ENCODE measurements around the gene OXSR1. TPM values are rescaled to one million over a fixed set of nuclear protein-coding genes. Genes with fewer than 3 reads are reported as not detected.

Gene OXSR1
- total and polyA plus RNA-seq, 10 of the 15 experiments (the other 5 are each of a cell fraction or from before 2014, with no cell fraction given): 12.4 to 54.6 (median 35.7) TPM

- 92% methylated on average over 7 of the region's 7 CpGs for WGBS (ENCODE audit: insufficient coverage, insufficient replicate concordance, low lambda C conversion rate, missing lambda C conversion rate)
- H2AFZ ChIP-seq (ENCODE audit: control insufficient read depth, low read depth, low read length): no peak overlapping the region
- no peak overlapping the region for H3K9ac ChIP-seq (ENCODE audit: control insufficient read depth, insufficient read depth, low read length)
- in situ Hi-C loops (cut with MboI) (no loop called here), intact Hi-C loops (cut with micrococcal nuclease; ENCODE audit: unreplicated experiment) (no loop called here)
- RAD21 ChIA-PET (ENCODE audit: unreplicated experiment): no interaction called here
- H3K27ac ChIP-seq (ENCODE audit: control insufficient read depth, insufficient read depth): no peak overlapping the region
- SMC1A ChIA-PET (ENCODE audit: uncharacterized antibody, unreplicated experiment): no interaction called here
- no peaks in the 10 kb centered on the region for H3K79me2 ChIP-seq (ENCODE audit: control insufficient read depth, insufficient read depth, low read length)
- no peaks in the 10 kb centered on the region for H3K27me3 ChIP-seq (replicated peaks in 1 of 2; ENCODE audit: control insufficient read depth in 2 of 2, insufficient read depth in 2 of 2, low read length in 1 of 2)
- H3K4me1 ChIP-seq (ENCODE audit: control insufficient read depth, insufficient read depth, low read length): no peaks in the 10 kb centered on the region
- no peaks in the 10 kb centered on the region for H3K9me3 ChIP-seq (replicated peaks; ENCODE audit: control insufficient read depth, insufficient read depth, low read length)
- ATAC-seq: no peak
- H3K4me2 ChIP-seq (ENCODE audit: control insufficient read depth, insufficient read depth): no peak overlapping the region
- CTCF ChIA-PET: no interaction called here
- BruUV-seq (replicated peaks): no TSS peak
- no peak for DNase-seq (ENCODE audit: low read depth, low spot score)
- no peak for FAIRE-seq
- POLR2A ChIA-PET: no interaction called here
- no peaks in the 10 kb centered on the region for H4K20me1 ChIP-seq (ENCODE audit: control insufficient read depth, insufficient read depth)
- no peak overlapping the region for H3K4me3 ChIP-seq
- peaks cover 31 to 38% of the 10 kb centered on the region in 2 experiments; a peak in 3 of 4 replicates for H3K36me3 ChIP-seq (ENCODE audit: control insufficient read depth in 2 of 2, insufficient read depth in 2 of 2, low read length in 1 of 2)
- TF ChIP-seq SP1 (IDR thresholded peaks at IDR 0.05; ENCODE audit: low read depth, low read length): no peak
- TF ChIP-seq, protein P1, sequence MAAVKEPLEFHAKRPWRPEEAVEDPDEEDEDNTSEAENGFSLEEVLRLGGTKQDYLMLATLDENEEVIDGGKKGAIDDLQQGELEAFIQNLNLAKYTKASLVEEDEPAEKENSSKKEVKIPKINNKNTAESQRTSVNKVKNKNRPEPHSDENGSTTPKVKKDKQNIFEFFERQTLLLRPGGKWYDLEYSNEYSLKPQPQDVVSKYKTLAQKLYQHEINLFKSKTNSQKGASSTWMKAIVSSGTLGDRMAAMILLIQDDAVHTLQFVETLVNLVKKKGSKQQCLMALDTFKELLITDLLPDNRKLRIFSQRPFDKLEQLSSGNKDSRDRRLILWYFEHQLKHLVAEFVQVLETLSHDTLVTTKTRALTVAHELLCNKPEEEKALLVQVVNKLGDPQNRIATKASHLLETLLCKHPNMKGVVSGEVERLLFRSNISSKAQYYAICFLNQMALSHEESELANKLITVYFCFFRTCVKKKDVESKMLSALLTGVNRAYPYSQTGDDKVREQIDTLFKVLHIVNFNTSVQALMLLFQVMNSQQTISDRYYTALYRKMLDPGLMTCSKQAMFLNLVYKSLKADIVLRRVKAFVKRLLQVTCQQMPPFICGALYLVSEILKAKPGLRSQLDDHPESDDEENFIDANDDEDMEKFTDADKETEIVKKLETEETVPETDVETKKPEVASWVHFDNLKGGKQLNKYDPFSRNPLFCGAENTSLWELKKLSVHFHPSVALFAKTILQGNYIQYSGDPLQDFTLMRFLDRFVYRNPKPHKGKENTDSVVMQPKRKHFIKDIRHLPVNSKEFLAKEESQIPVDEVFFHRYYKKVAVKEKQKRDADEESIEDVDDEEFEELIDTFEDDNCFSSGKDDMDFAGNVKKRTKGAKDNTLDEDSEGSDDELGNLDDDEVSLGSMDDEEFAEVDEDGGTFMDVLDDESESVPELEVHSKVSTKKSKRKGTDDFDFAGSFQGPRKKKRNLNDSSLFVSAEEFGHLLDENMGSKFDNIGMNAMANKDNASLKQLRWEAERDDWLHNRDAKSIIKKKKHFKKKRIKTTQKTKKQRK (IDR thresholded peaks at IDR 0.05; ENCODE audit: low read depth, low read length): no peak
- no peak for TF ChIP-seq BHLHE40 (IDR thresholded peaks at IDR 0.05; ENCODE audit: borderline replicate concordance in 1 of 2, low read depth in 2 of 2, low read length in 1 of 2)
- no peak for TF ChIP-seq RFX5 (IDR thresholded peaks at IDR 0.05; ENCODE audit: low read depth, low read length)
- no peak for TF ChIP-seq STAT3 (IDR thresholded peaks at IDR 0.05; ENCODE audit: low read depth, low read length)
- no peak for TF ChIP-seq HDAC2 (IDR thresholded peaks at IDR 0.05)
- TF ChIP-seq SUPT20H (IDR thresholded peaks at IDR 0.05; ENCODE audit: borderline replicate concordance, control insufficient read depth, low read depth, low read length): no peak
- no peak for TF ChIP-seq TBL1XR1 (IDR thresholded peaks at IDR 0.05; ENCODE audit: low read depth, low read length)
- TF ChIP-seq TAF1 (IDR thresholded peaks at IDR 0.05; ENCODE audit: borderline replicate concordance, low read depth, low read length): no peak
- TF ChIP-seq IRF3 (IDR thresholded peaks at IDR 0.05): no peak
- TF ChIP-seq ESRRA (IDR thresholded peaks at IDR 0.05; ENCODE audit: low read length): no peak
- no peak for TF ChIP-seq EED (IDR thresholded peaks at IDR 0.05; ENCODE audit: low read depth)
- no peak for TF ChIP-seq CHD1 (IDR thresholded peaks at IDR 0.05; ENCODE audit: low read depth, low read length)
- TF ChIP-seq YY1 (IDR thresholded peaks at IDR 0.05; ENCODE audit: low read depth, low read length): no peak
- no peak for TF ChIP-seq GATAD2B (conservative IDR thresholded peaks at IDR 0.05; ENCODE audit: low read depth)
- TF ChIP-seq, protein P2, sequence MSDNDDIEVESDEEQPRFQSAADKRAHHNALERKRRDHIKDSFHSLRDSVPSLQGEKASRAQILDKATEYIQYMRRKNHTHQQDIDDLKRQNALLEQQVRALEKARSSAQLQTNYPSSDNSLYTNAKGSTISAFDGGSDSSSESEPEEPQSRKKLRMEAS (IDR thresholded peaks at IDR 0.05; ENCODE audit: low read depth, low read length): no peak
These were observed 40.8 kb upstream of the OXSR1 start for GRCh38 chr3:38124324-38125122.

Data from GM12878 (cell line).